Activated CD4-positive, alpha-beta T cell treated with anti-CD3 and anti-CD28 coated beads for 1 hour (primary cell): ENCODE results near the gene RBP3.

ENCODE experiments used
- DNase-seq: peaks from one replicate; pipeline ENCODE4 v3.0.0-alpha.2; 2020

RBP3 gene

DNA sequence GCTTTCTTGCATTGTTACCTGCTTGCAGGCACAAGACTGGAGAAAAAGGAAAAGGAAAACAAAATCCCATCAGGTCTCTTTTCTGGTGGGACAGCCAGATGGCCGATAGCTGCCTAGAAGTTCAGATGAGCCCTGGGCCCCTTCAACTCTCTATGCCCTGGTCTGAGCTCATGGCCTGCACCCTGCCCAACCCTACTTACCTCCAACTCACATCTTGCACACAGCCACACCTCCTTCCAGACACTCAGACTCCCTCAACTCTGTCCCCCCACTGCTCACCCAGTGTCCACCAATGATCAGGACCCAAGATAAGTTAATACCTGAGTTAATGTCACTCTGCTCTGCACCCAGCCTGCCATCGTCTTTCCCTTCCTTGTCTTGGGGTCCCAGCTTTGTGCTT, 10.9 kb downstream of the RBP3 start:
- DNase-seq: no peak

DNA sequence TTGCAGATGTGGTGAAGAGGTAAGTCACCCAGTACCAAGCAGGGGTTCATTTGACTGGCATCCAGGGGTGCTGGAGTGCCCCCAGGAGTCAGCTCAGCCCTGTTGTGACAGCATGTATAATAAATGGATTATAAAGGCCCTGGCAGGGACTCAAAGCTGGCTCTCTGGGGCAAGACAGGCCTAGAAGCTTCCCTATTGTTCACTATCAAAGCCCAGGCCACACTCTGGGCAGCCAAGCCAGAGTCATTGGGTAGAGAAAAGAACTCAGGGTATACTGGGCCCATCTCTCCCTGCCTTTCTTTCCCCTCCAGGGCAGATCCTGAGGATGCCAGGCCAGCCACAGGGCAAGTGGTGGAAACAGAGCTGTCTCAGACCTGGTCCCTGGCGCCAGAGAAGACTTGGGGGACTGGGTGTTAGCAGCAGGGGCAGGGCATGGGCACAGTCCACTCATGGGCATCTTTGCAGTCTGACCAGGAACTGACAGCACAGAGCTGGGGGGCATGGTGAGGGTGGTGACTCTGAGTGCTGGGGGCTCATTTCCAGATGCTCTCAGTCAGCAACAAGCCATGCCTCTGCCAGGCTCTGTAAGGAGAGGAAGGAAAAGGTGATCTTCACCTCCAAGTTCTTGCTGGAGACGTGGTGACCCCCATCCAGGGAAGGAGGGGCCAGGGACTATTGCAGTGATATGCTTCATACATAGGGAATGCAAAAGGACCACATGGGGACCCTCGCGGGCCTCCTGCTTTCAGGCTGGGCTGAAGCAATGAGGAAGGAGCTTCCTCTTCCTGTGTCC, 11.7 kb downstream of the RBP3 start:
- no peak for DNase-seq

DNA sequence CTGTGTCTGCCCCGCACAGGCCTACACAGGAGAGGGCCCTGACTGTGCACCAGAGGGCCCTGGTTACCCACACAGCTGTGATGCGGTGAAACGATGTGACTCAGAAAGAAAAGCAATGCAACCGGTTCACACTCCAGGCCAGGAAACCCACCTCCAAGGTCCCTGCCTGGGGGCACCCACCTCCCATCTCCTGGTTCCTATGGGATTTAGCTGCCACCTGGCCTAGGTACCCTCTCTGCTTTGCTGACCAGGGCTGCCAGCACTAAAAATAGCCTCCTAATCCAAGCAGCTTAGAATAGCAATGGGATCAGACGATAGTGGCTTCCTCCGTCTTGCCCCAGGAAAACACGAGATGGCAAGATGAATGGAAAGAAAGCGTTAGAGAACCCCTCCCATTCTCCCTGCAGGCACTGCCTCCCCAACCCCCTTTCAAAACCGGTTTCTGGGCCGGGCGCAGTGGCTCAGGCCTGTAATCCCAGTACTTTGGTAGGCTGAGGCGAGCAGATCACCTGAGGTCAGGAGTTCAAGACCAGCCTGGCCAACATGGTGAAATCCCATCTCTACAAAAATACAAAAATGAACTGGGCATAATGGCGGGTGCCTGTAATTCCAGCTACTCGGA, 12.4 kb downstream of the RBP3 start:
- no peak for DNase-seq

- no peak for DNase-seq
These were observed 13.1 kb downstream of the RBP3 start for GRCh38 chr10:47361293-47361692.

DNA sequence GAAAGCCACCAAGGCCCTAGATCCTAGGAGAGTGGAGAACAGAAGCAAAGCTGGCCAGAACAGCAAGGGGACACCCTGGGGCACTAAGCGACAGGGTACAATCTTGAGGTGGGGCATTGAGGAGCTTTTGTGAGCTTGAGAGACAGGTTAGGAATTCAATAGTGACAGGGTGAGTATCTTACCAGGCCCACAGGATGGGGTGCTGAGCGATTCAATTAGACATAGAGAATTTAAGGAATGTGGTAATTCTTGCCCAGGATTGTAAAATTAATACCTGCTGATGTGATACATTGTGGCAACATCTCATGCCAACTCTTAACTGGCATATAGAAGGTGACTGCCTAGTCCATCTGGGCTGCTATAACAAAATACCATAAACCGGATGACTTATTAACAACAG, 14.0 kb downstream of the RBP3 start:
- no peak for DNase-seq

DNA sequence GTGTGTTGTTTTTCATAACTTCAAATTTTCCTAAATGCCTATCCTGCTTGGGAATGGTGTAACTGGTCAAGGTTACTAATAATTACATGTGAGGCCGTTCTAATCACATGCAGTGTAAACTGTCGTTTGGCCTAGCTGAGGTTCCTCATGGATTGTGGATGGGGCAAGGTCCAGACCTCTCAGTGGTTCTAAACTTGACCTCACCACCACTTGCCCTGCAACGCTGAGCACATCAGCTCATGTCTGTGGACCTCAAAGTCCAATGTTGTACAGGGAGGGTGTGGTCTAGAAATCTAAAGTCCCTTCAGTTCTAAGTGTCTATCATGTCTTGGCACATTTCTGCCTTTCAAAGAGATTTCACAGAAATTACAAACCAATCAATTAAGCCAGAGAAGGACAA, 15.6 kb downstream of the RBP3 start:
- no peak for DNase-seq

DNA sequence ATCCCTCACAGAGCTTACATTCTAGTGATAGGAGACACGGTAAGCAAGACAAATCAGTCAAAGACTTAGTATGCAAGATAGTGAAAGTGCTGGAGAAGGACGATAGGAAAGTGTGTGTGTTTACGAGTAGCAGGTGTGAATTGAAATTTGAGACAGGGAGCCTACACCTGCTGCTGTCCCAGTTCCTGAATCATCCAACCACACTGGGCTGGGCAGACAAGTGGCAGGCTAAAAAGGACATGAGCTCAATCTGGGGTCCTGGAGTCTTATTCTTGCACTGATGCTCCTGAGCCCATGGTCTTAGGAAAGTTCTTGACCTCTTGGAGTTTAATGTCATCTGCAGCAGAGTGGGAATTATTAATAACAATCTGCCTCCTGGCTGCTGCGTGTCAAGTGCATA, 16.2 kb downstream of the RBP3 start:
- no peak for DNase-seq

GRCh38 chr10:47364911-47365310, 16.7 kb downstream of the RBP3 start:
- DNase-seq: no peak

DNA sequence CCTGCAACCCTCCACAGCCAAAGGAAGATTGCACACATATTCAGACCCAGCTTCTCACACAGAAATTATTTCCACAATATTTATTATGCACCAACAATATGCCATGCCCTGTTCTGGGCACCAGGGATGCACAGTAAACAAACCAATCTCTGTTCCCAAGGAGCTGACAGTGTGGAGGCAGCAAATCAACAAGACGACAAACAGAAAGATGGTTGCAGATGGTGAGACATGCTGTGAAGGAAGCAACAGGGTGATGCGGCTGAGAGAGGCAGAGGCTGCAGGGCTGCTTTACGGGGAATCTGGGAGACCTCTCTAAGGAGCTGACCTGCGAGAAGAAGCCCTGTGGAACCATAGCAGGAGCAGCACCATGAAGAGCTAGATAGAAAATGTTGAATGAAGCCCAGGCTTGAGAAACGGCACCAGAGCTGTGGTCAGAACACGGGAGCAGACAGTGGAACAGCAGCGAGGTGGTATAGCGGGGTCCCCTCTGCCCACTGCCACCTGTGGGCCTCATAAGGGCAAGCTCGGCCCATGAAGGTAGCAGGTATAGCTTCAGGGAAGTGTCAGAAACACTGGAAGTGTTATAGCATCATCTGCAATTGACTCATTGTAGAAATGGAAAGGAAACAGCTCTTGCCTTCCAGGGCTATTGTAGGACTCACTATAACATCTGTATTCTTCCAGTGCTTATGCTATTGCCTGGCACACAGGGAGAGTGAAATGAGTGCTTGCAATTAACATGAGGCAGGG, 17.4 kb downstream of the RBP3 start:
- no peak for DNase-seq

GRCh38 chr10:47366181-47366631, 18.0 kb downstream of the RBP3 start:
- no peak for DNase-seq

GRCh38 chr10:47366731-47367460, 18.7 kb downstream of the RBP3 start:
- no peak for DNase-seq

GRCh38 chr10:47367646-47368045, 19.5 kb downstream of the RBP3 start:
- DNase-seq: no peak

- no peak for DNase-seq
These were observed 20.4 kb downstream of the RBP3 start for GRCh38 chr10:47368431-47369180.

DNA sequence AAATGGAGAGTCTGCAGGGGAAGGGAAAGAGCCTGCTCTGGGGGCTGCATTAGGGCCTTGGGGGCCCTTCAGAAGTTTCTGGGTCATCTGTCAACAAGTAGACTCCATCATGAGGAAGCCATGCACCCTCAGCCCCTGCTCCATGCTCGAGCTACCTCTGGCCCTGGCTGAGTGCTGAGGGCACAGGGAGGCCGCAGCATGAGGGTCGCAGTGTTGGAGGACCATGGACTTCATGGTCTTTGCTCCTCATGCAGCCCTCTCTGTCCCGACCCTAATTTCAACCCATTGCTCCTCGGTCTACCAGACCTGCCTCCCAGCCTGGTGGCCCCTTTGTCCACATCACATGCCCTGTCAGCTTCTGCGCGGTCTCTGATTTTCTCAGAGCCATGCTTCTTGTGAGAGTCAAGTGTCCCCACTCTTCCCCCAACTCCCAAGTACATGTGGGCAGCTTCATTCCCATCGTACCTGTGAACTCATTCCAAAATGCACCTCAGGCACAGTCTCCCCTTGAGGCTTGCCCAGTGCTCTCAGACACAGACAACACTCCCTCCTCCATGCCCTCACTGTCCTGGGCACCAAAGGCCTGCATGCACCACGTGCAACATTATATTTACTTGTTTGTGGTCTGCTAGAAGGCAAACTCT, 21.2 kb downstream of the RBP3 start:
- DNase-seq: no peak

GRCh38 chr10:47370015-47370767, 22.0 kb downstream of the RBP3 start:
- no peak for DNase-seq

- no peak for DNase-seq
These were observed 22.7 kb downstream of the RBP3 start for GRCh38 chr10:47370878-47371277.

DNA sequence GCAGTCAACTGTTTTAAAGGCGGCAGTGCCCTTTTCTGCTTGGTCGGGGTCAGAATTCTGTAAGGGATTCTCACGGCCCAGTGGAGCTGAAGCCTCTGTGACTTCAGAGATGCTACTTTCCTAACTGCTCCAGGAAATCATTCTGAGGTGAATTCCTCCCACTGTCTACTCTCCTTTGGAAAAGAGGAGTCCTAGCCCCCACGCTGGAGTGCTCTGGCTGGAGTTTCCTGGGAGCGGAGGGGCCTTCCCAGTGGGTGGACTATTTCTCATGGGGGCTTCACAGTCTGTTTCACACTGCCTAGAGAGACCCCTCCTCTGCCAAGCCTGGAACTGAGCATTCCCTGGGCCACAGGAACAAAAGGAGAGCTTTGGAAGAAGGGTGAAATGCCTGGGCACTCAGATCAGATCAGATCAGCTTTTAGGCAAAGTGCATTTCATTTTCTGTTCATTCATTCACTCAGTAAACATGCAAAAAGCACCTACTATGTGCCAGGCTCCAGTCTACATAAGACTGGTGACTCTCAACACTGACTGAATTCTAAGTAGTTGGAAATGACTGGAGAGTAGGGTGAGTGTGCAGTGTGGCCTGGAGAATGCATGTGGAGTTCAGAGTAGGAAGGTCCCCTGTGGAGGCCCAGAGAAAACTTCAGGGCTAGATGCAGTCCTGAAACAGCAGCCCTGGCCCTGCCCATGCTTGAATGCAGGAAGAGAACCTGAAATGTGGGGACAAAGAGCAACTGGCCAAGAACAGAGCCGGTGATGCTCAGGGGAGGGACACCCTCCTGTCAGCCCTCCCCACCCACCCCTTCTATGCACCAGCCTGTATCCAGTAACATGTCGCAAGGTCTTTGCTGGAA, 23.7 kb downstream of the RBP3 start:
- no peak for DNase-seq

GRCh38 chr10:47372726-47373125, 24.6 kb downstream of the RBP3 start:
- DNase-seq: no peak

DNA sequence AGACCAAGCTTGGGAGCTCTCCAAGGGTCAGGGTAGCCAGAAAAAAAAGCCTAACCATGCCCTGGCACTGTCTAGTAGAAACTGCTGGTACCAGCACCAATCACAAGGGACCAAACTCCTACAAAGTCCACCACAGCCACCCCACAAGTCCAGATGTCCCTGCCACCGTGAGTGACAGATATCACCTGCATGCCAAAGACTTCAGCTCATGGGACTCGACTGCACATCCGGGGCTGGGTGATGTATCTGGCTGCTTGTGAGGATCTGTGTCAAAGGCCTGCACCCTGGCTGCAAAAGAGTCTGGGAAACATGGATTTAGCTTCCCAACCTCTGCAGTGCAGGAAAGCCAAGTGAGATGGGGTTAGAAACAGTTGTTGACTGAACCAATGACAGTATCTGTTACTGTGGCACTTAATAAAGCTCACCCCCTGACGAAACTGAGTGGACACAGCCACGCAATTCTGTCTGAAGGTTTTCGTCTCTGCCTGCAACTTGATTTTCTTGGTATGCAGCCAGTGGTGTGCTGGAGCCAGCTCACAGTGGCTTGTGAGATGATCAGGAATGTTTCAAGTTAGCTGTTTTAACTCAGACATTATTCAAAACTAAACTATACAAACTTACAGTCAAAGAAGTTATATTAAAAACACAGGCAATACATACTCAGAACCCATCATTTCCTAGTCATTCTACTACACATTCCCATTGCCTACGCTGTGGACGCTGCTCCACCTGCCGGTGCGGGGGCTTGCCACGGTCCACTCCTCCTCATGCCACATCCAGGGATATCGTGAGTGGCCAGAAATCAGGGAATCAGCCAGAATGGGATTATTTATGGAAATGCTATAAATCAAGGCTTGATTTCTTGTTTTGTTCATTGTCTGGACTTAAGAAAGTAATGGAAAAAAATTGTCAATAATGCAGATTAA, 26.7 kb downstream of the RBP3 start:
- no peak for DNase-seq
